BJ (cell line): ENCODE data around the gene MAP2K5. TPM values are rescaled to one million over a fixed set of nuclear protein-coding genes. Genes with fewer than 3 reads are reported as not detected.

Source experiments
- CTCF ChIA-PET: fragments of 350-600 bp; formaldehyde crosslinking; extraction: SDS; loops from one replicate; lab custom pipeline; 2021; ENCODE audit warnings: antibody characterized with exemption, inconsistent platforms; lab: Yijun Ruan, JAX
- POLR2A ChIA-PET: fragments of 300-600 bp; sonication (Branson Sonifier 250); formaldehyde crosslinking; extraction: SDS; loops from one replicate; lab custom pipeline; 2021; ENCODE audit warnings: antibody characterized with exemption; lab: Charles Lee
- DNase-seq: peaks from one replicate; pipeline ENCODE4 v3.0.0-alpha.2; 2011; ENCODE audit warnings: low read depth
- H3K27me3 ChIP-seq: 2 replicates; pipeline ENCODE4 v1.6.0; 2011; ENCODE audit warnings: low read length; ENCODE audit not compliant: control insufficient read depth, insufficient read depth
- H3K36me3 ChIP-seq: 2 replicates; pipeline ENCODE4 v1.5.1; 2011; ENCODE audit warnings: low read length; ENCODE audit not compliant: control insufficient read depth, insufficient read depth
- H3K4me3 ChIP-seq: 2 replicates; pipeline ENCODE4 v1.5.1; 2011; ENCODE audit warnings: low read depth, mild to moderate bottlenecking, control low read depth, low read length
- CTCF ChIP-seq: IDR thresholded peaks from 2 replicates; pipeline ENCODE4 v1.5.1; 2011; ENCODE audit warnings: low read depth, mild to moderate bottlenecking, control low read depth, inconsistent platforms, low read length, moderate library complexity; ENCODE audit not compliant: insufficient read depth
- polyA plus RNA-seq: library from polyadenylated mRNA; depleted of rRNA; stranded (reverse); fragments of >200 nt; gene quantifications from 2 replicates; pipeline ENCODE4 v1.2.3, GENCODE V29; 2011

Gene MAP2K5
- polyA plus RNA-seq, 1 experiment, result 5.6 TPM

GRCh38 chr15:67521029-67521782 lies 21.3 kb upstream of the MAP2K5 start, which contains the start of gene C15orf61:
TSS of gene C15orf61 (plus strand) at chr15:67521131. CDS start at chr15:67521249, 118 bp downstream.
- Histone ChIP-seq H3K4me3 (peak within 1 kb of the TSS; percentile 70), H3K36me3 (no peaks in the 10 kb centered on the region), H3K27me3 (no peaks in the 10 kb centered on the region)
- no peak for TF ChIP-seq CTCF
- CTCF ChIA-PET, result interaction anchor here (0.8 to 1.9 kb wide), 2 partner anchors 13 to 64 kb away, joined by 3 to 7 read pairs; no protein-coding TSS in a partner anchor
- no peak for DNase-seq
- POLR2A ChIA-PET, result interaction anchor here (0.5 kb wide), 1 partner anchor 10 kb away, joined by 25 read pairs; no protein-coding TSS in a partner anchor

GRCh38 chr15:67521783-67522568 lies 20.5 kb upstream of the MAP2K5 start:
- no peak for DNase-seq
- Histone ChIP-seq H3K4me3 (peak overlapping the region; percentile 70), H3K36me3 (no peaks in the 10 kb centered on the region), H3K27me3 (no peaks in the 10 kb centered on the region)
- ChIA-PET CTCF (interaction anchor here (1.9 kb wide), 1 partner anchor 65 kb away, joined by 7 read pairs; no protein-coding TSS in a partner anchor), POLR2A (no interaction called here)
- no peak for TF ChIP-seq CTCF

- Histone ChIP-seq H3K27me3 (no peaks in the 10 kb centered on the region), H3K36me3 (peaks cover 2% of the 10 kb centered on the region; the same call in 1 of the 2 replicates), H3K4me3 (no peak overlapping the region; the same call in 1 of the 2 replicates)
- ChIA-PET POLR2A (no interaction called here), CTCF (interaction anchor here (1.1 kb wide), 1 partner anchor 298 kb away, joined by 3 read pairs; no protein-coding TSS in a partner anchor)
- DNase-seq, result no peak
- TF ChIP-seq CTCF, result no peak
These were observed 19.2 kb upstream of the MAP2K5 start for GRCh38 chr15:67523330-67523729.

- ChIA-PET CTCF (interaction anchor here (0.6 to 1.1 kb wide), 2 partner anchors 27 to 297 kb away, joined by 3 read pairs; no protein-coding TSS in a partner anchor), POLR2A (interaction anchor here (0.6 kb wide), 1 partner anchor 762 kb away, joined by 12 read pairs; no protein-coding TSS in a partner anchor)
- Histone ChIP-seq H3K36me3 (peaks cover 2% of the 10 kb centered on the region; the same call in 1 of the 2 replicates), H3K4me3 (no peak overlapping the region), H3K27me3 (no peaks in the 10 kb centered on the region)
- no peak for TF ChIP-seq CTCF
- no peak for DNase-seq
These were observed 18.3 kb upstream of the MAP2K5 start for GRCh38 chr15:67524235-67524634.
